ENCODE results near the gene FRAT1. TPM values are rescaled to one million over a fixed set of nuclear protein-coding genes. Genes with fewer than 3 reads are reported as not detected.

The FRAT1 gene
- total RNA-seq (2022; extraction: Qiagen RNA extraction; ENCODE audit: low read depth): 0.94 to 2.2 TPM (median 1.6 TPM) in 5 replicates

GRCh38 chr10:97318772-97319651 lies at the start of gene FRAT1:
Gene FRAT1, plus strand, starts transcription at chr10:97319271. Its CDS starts 183 bp downstream, at chr10:97319454.

GRCh38 chr10:97292097-97292861 lies 26.8 kb upstream of the FRAT1 start, which contains the start of gene ARHGAP19:
Gene ARHGAP19, minus strand, starts transcription at chr10:97292637. Its CDS starts 10 bp downstream, at chr10:97292627.

GRCh38 chr10:97334370-97335175 lies 15.5 kb downstream of the FRAT1 start, which contains the start of gene FRAT2:
Gene FRAT2, minus strand, starts transcription at chr10:97334729. Its CDS starts 157 bp downstream, at chr10:97334572.

Other genes with a start within 250 kb of the FRAT1 start
- 0.02 to 0.23 TPM (median 0.06 TPM) in 4 of 5 replicates, not detected in the other for gene SLIT1, start 133.3 kb upstream of the FRAT1 start, total RNA-seq (2022; extraction: Qiagen RNA extraction; ENCODE audit: low read depth)
- 3.4 to 6.5 TPM (median 5.1 TPM) in 5 replicates for gene ARHGAP19, start 26.6 kb upstream of the FRAT1 start, total RNA-seq (2022; extraction: Qiagen RNA extraction; ENCODE audit: low read depth)
- 5.6 to 9.7 TPM (median 8.2 TPM) in 5 replicates for gene FRAT2, start 15.5 kb downstream of the FRAT1 start, total RNA-seq (2022; extraction: Qiagen RNA extraction; ENCODE audit: low read depth)
- 52.6 to 75.2 TPM (median 61.0 TPM) in 5 replicates for gene RRP12, start 82.1 kb downstream of the FRAT1 start, total RNA-seq (2022; extraction: Qiagen RNA extraction; ENCODE audit: low read depth)
- gene PGAM1, start 106.9 kb downstream of the FRAT1 start, total RNA-seq (2022; extraction: Qiagen RNA extraction; ENCODE audit: low read depth): 555 to 637 TPM (median 622 TPM) in 5 replicates
- gene EXOSC1, start 126.7 kb downstream of the FRAT1 start, total RNA-seq (2022; extraction: Qiagen RNA extraction; ENCODE audit: low read depth): 53.0 to 60.6 TPM (median 54.2 TPM) in 5 replicates
- 42.8 to 52.3 TPM (median 50.0 TPM) in 5 replicates for gene ZDHHC16, start 126.9 kb downstream of the FRAT1 start, total RNA-seq (2022; extraction: Qiagen RNA extraction; ENCODE audit: low read depth)
- 40.8 to 46.0 TPM (median 44.2 TPM) in 5 replicates for gene MMS19, start 179.2 kb downstream of the FRAT1 start, total RNA-seq (2022; extraction: Qiagen RNA extraction; ENCODE audit: low read depth)
- gene UBTD1, start 179.7 kb downstream of the FRAT1 start, total RNA-seq (2022; extraction: Qiagen RNA extraction; ENCODE audit: low read depth): 13.2 to 19.6 TPM (median 18.9 TPM) in 5 replicates

All from A549 treated with RU486 at 1 μM for 4 hours (cell line).